ENCODE data around the gene SCN1A.

Gene SCN1A

DNA sequence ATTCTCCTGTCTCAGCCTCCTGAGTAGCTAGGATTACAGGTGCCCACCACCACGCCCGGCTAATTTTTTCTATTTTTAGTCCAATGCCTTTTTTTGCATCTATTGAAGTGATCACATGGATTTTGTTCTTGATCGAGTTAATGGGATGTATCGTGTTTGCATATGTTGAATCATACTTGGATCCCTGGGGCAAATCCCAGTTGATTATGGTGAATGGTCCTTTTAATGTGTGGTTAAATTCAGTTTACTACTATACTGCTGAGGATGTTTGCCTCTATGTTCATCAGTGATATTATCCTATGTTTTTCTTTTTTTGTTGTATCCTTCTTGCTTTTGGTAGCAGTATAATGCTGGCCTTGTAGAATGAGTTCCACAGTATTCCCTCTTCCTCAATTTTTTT, 166.0 kb downstream of the SCN1A start:
- no peak for FAIRE-seq
- DNase-seq (ENCODE audit: insufficient read length): no peak
- TF ChIP-seq TAF1 (IDR thresholded peaks at IDR 0.05; ENCODE audit: borderline replicate concordance, low read depth, low read length): no peak
- TF ChIP-seq POLR2A (IDR thresholded peaks at IDR 0.05; ENCODE audit: low read depth, low read length): no peak
- no peak for TF ChIP-seq POLR2AphosphoS5 (IDR thresholded peaks at IDR 0.05; ENCODE audit: low read depth, low read length)

DNA sequence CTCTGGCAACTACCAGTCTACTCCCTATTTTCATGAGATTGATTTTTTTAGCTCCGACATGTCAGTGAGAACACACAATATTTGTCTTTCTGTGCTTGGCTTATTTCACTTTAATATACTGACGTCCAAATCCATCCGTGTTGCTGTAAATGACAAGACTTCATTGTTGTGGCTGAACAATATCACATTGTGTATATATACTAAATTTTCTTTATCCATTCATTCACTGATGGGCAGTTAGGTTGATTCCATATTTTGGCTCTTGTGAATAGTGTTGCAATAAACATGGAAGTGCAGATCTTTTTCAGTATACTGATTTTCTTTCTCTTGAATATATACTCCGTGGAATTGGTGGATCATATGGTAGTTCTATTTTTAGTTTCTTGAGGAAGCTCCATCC, 168.4 kb downstream of the SCN1A start:
- FAIRE-seq: no peak
- no peak for DNase-seq (ENCODE audit: insufficient read length)
- TF ChIP-seq POLR2A (IDR thresholded peaks at IDR 0.05; ENCODE audit: low read depth, low read length) (no peak), POLR2AphosphoS5 (IDR thresholded peaks at IDR 0.05; ENCODE audit: low read depth, low read length) (no peak), TAF1 (IDR thresholded peaks at IDR 0.05; ENCODE audit: borderline replicate concordance, low read depth, low read length) (no peak)

- DNase-seq (ENCODE audit: insufficient read length) (no peak), FAIRE-seq (no peak)
- TF ChIP-seq TAF1 (IDR thresholded peaks at IDR 0.05; ENCODE audit: borderline replicate concordance, low read depth, low read length) (no peak), POLR2AphosphoS5 (IDR thresholded peaks at IDR 0.05; ENCODE audit: low read depth, low read length) (no peak), POLR2A (IDR thresholded peaks at IDR 0.05; ENCODE audit: low read depth, low read length) (no peak)
Observed at GRCh38 chr2:165958313-165958960, 169.4 kb downstream of the SCN1A start.

DNA sequence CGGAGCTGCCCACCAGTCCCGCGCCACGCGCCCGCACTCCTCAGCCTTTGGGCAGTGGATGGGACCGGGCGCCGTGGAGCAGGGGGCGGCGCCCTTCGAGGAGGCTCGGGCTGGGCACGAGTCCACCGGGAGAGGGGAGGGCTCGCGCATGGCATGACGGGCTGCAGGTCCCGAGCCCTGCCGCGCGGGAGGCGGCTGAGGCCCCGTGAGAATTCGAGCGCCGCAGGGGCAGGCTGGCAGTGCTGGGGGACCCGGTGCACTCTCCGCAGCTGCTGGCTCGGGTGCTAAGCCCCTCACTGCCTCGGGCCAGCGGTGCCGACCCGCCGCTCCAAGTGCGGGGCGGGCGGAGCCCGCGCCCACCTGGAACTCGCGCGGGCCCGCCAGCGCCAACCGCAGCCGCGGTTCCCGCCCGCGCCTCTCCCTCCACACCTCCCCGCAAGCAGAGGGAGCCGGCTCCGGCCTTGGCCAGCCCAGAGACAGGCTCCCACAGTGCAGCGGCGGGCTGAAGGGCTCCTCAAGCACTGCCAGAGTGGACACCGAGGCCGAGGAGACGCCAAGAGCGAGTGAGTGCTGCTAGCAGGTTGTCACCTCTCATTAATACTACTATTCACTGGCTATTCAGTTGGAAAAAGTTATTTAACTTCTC, 170.7 kb downstream of the SCN1A start:
- FAIRE-seq: no peak
- no peak for DNase-seq (ENCODE audit: insufficient read length)
- TF ChIP-seq POLR2A (IDR thresholded peaks at IDR 0.05; ENCODE audit: low read depth, low read length) (no peak), TAF1 (IDR thresholded peaks at IDR 0.05; ENCODE audit: borderline replicate concordance, low read depth, low read length) (no peak), POLR2AphosphoS5 (IDR thresholded peaks at IDR 0.05; ENCODE audit: low read depth, low read length) (no peak)

DNA sequence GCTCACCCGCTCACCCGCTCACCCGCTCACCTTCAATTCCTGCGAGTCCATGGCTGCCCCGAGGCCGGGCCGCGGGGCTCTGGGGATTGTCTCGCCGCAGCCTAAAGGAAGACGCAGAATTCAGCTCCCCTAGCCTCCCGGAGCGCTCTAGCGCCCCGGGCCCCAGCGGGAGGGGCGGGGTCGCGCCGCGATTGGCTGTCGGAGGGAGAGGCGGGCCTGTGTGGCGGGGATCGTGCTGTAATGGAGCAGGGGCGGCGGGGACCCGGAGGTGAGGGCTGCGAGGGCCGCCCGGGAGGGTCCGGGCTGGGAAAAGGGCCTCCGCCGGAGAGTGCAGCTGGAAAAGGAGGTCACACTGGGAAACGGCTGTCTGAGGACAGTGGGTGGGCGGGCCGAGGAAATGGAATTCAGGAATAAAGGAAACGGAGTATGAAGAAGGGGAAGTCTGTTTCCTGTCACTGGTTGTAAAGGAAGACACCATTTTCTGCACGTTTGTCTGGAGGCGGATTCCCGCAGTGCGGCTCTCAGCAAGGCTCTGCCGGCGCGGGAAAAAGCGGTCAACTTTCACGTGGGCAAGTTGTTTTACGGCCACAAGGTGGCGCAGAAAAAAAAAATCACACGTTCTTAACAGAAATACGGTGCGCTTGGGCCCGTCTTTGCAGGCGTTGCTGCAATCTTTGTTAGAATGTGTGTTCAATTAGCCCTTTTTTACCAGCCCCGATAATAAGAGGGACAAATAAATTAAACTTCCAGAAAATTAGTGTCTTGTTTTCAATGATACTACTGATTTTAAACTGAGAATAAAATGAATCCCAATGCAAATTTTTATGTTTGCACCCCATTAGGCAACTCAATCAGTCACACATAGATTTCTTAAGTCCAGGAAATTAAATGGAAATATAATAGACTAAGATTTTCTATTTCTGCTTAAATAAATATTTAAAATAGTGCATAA, 173.9 kb downstream of the SCN1A start, which contains the start of gene TTC21B:
Gene TTC21B, minus strand, starts transcription at position 122 of the 952 bp plus-strand sequence. Its CDS starts 71 bp downstream, at position 51.
- FAIRE-seq (peak; percentile 98), DNase-seq (ENCODE audit: insufficient read length) (peak; percentile 78)
- peak; percentile 49; the same call in 1 of the 2 replicates for TF ChIP-seq POLR2AphosphoS5 (IDR thresholded peaks at IDR 0.05; ENCODE audit: low read depth, low read length)
- peak; percentile 36; the same call in 1 of the 2 replicates for TF ChIP-seq TAF1 (IDR thresholded peaks at IDR 0.05; ENCODE audit: borderline replicate concordance, low read depth, low read length)
- peak; percentile 60; the same call in 1 of the 2 replicates for TF ChIP-seq POLR2A (IDR thresholded peaks at IDR 0.05; ENCODE audit: low read depth, low read length)

GRCh38 chr2:165953306-165953654, 174.5 kb downstream of the SCN1A start:
- DNase-seq (ENCODE audit: insufficient read length): no peak

GRCh38 chr2:165952741-165953211, 175.0 kb downstream of the SCN1A start:
- peak; percentile 57 for FAIRE-seq

More at GRCh38 chr2:165953306-165953654, 174.5 kb downstream of the SCN1A start:
- TF ChIP-seq POLR2AphosphoS5 (IDR thresholded peaks at IDR 0.05; ENCODE audit: low read depth, low read length) (no peak), TAF1 (IDR thresholded peaks at IDR 0.05; ENCODE audit: borderline replicate concordance, low read depth, low read length) (no peak), POLR2A (IDR thresholded peaks at IDR 0.05; ENCODE audit: low read depth, low read length) (no peak)
- FAIRE-seq: peak; percentile 24

GRCh38 chr2:165952085-165952484, 175.7 kb downstream of the SCN1A start:
- FAIRE-seq (no peak), DNase-seq (ENCODE audit: insufficient read length) (no peak)
- no peak for TF ChIP-seq POLR2A (IDR thresholded peaks at IDR 0.05; ENCODE audit: low read depth, low read length)
- TF ChIP-seq TAF1 (IDR thresholded peaks at IDR 0.05; ENCODE audit: borderline replicate concordance, low read depth, low read length): no peak
- no peak for TF ChIP-seq POLR2AphosphoS5 (IDR thresholded peaks at IDR 0.05; ENCODE audit: low read depth, low read length)

More at GRCh38 chr2:165952741-165953211, 175.0 kb downstream of the SCN1A start:
- DNase-seq (ENCODE audit: insufficient read length): no peak
- no peak for TF ChIP-seq POLR2A (IDR thresholded peaks at IDR 0.05; ENCODE audit: low read depth, low read length)
- no peak for TF ChIP-seq POLR2AphosphoS5 (IDR thresholded peaks at IDR 0.05; ENCODE audit: low read depth, low read length)
- TF ChIP-seq TAF1 (IDR thresholded peaks at IDR 0.05; ENCODE audit: borderline replicate concordance, low read depth, low read length): no peak

DNA sequence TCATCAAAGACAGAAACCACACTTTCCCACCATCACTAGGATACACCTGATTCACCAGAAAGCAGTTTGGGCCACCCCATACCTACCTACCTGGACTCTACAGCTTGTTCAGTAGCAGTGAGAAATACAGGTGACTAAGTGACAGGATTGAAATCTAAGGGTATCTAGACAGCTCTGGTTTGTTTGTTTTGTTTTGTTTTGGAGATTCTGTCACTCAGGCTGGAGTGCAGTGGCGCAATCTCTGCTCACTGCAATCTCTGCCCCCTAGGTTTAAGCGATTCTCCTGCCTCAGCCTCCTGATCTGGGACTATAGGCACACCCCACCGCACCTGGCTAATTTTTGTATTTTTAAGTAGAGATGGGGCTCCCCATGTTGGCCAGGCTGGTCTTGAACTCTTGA, 177.4 kb downstream of the SCN1A start:
- no peak for TF ChIP-seq POLR2A (IDR thresholded peaks at IDR 0.05; ENCODE audit: low read depth, low read length)
- no peak for TF ChIP-seq TAF1 (IDR thresholded peaks at IDR 0.05; ENCODE audit: borderline replicate concordance, low read depth, low read length)
- TF ChIP-seq POLR2AphosphoS5 (IDR thresholded peaks at IDR 0.05; ENCODE audit: low read depth, low read length): no peak
- no peak for DNase-seq (ENCODE audit: insufficient read length)
- FAIRE-seq: no peak

GRCh38 chr2:165941827-165942226, 186.0 kb downstream of the SCN1A start:
- TF ChIP-seq TAF1 (IDR thresholded peaks at IDR 0.05; ENCODE audit: borderline replicate concordance, low read depth, low read length) (no peak), POLR2A (IDR thresholded peaks at IDR 0.05; ENCODE audit: low read depth, low read length) (no peak), POLR2AphosphoS5 (IDR thresholded peaks at IDR 0.05; ENCODE audit: low read depth, low read length) (no peak)
- DNase-seq (ENCODE audit: insufficient read length): no peak
- FAIRE-seq: no peak

GRCh38 chr2:165938237-165938636, 189.6 kb downstream of the SCN1A start:
- FAIRE-seq: no peak
- TF ChIP-seq POLR2AphosphoS5 (IDR thresholded peaks at IDR 0.05; ENCODE audit: low read depth, low read length) (no peak), POLR2A (IDR thresholded peaks at IDR 0.05; ENCODE audit: low read depth, low read length) (no peak), TAF1 (IDR thresholded peaks at IDR 0.05; ENCODE audit: borderline replicate concordance, low read depth, low read length) (no peak)
- DNase-seq (ENCODE audit: insufficient read length): no peak
